H1 (cell line): ENCODE results near the gene STARD9.

Experiments used
- BRCA1 ChIP-seq: IDR thresholded peaks from 2 replicates; pipeline ENCODE4 v1.6.1; 2012; ENCODE audit warnings: low read depth, low read length, improper control_type of control experiment
- CTCF ChIP-seq, 3 experiments: IDR thresholded peaks; 1 replicate in 2 of 3; 2 replicates in 1 of 3; pipeline versions ENCODE4 v1.5.1 to v1.6.1; 2011; ENCODE audit warnings: low read length in 3 of 3, mild to moderate bottlenecking in 3 of 3, inconsistent platforms in 2 of 3, low read depth in 1 of 3, moderate library complexity in 1 of 3; ENCODE audit not compliant: insufficient read depth in 1 of 3; ENCODE audit errors: control extremely low read depth in 1 of 3
- POLR2AphosphoS5 ChIP-seq: IDR thresholded peaks from 2 replicates; pipeline ENCODE4 v1.6.1; 2011; ENCODE audit warnings: low read depth, low read length
- RAD21 ChIP-seq, 2 experiments: IDR thresholded peaks in 1 of 2; conservative IDR thresholded peaks in 1 of 2; 2 replicates each; pipeline ENCODE4 v1.6.1; 2011; ENCODE audit warnings: low read depth in 2 of 2, low read length in 2 of 2, improper control_type of control experiment in 1 of 2, inconsistent platforms in 1 of 2, mild to moderate bottlenecking in 1 of 2, moderate library complexity in 1 of 2
- RBBP5 ChIP-seq: IDR thresholded peaks from 2 replicates; pipeline ENCODE4 v1.7.1; 2012; ENCODE audit warnings: low read depth, mild to moderate bottlenecking, inconsistent platforms, low read length, moderate library complexity, borderline replicate concordance

- TF ChIP-seq RBBP5 (no peak), POLR2AphosphoS5 (no peak), BRCA1 (no peak), CTCF (IDR thresholded peaks at IDR 0.05; ENCODE audit: control extremely low read depth in 1 of 3, insufficient read depth in 1 of 3, low read depth in 1 of 3, low read length in 3 of 3) (no peak), RAD21 (IDR thresholded peaks at IDR 0.05 in 1 of 2, conservative IDR thresholded peaks at IDR 0.05 in 1 of 2; ENCODE audit: low read depth in 2 of 2, low read length in 2 of 2) (no peak)
These were observed 3.7 kb downstream of the STARD9 start for GRCh38 chr15:42578984-42579537.
